Measurements from ENCODE around the gene SPO11. TPM values are rescaled to one million over a fixed set of nuclear protein-coding genes. Genes with fewer than 3 reads are reported as not detected.

Gene SPO11
- total and polyA plus RNA-seq, 2 of the 8 experiments (the other 6 are each of a cell fraction or from before 2014, with no cell fraction given): not detected

GRCh38 chr20:57372581-57373350, 43.2 kb downstream of the SPO11 start:
- Histone ChIP-seq H2BK20ac (ENCODE audit: low read length) (no peak overlapping the region), H3K9ac (replicated peaks in 1 of 4; ENCODE audit: extremely low read depth in 1 of 4, low read depth in 3 of 4, low read length in 3 of 4) (no peak overlapping the region), H3K27ac (ENCODE audit: low read depth, low read length) (no peak overlapping the region), H4K91ac (replicated peaks; ENCODE audit: insufficient read length, low read length) (no peak overlapping the region), H4K20me1 (replicated peaks in 1 of 2; ENCODE audit: control insufficient read depth in 1 of 2, insufficient read depth in 2 of 2, low read length in 2 of 2) (peaks cover 2% of the 10 kb centered on the region in 2 experiments), H2BK120ac (replicated peaks; ENCODE audit: low read depth, low read length) (no peak overlapping the region), H3K79me1 (ENCODE audit: low read depth, low read length) (no peaks in the 10 kb centered on the region), H2BK5ac (ENCODE audit: low read depth, low read length) (0 out of 2 replicates have a peak overlapping the region, but pooled peaks have one; percentile 52), H3K79me2 (ENCODE audit: control insufficient read depth in 1 of 2, insufficient read depth in 2 of 2, low read length in 2 of 2) (no peaks in the 10 kb centered on the region), H4K5ac (ENCODE audit: insufficient read length, low read depth, low read length) (no peak overlapping the region), H4K8ac (ENCODE audit: extremely low read depth, insufficient read depth, low read length) (no peak overlapping the region), H3K23ac (ENCODE audit: insufficient read length) (no peak overlapping the region), H2BK12ac (ENCODE audit: low read depth, low read length) (no peak overlapping the region), H3K18ac (ENCODE audit: extremely low read depth, low read length) (no peak overlapping the region), H3K23me2 (ENCODE audit: low read depth, low read length) (no peaks in the 10 kb centered on the region), H2AFZ (ENCODE audit: low read length) (no peak overlapping the region), H3K14ac (ENCODE audit: insufficient read length) (no peak overlapping the region), H3K4ac (replicated peaks; ENCODE audit: insufficient read length, low read depth, low read length) (no peak overlapping the region), H3K4me2 (ENCODE audit: insufficient read depth in 1 of 2, low read depth in 2 of 2, low read length in 2 of 2) (no peak overlapping the region), H3K56ac (replicated peaks; ENCODE audit: insufficient read length, low read depth, low read length) (no peak overlapping the region), H2AK5ac (ENCODE audit: low read depth, low read length) (no peak overlapping the region), H3K9me3 (ENCODE audit: insufficient read depth in 2 of 2, low read depth in 1 of 2, low read length in 1 of 2) (no peaks in the 10 kb centered on the region), H3K4me1 (replicated peaks in 1 of 4; ENCODE audit: control insufficient read depth in 3 of 4, insufficient read depth in 4 of 4, low read length in 3 of 4) (peaks cover 0 to 10% (median 3%) of the 10 kb centered on the region in 4 experiments; a peak in 3 of 7 replicates), H3K4me3 (ENCODE audit: extremely low read depth in 1 of 4, insufficient read depth in 2 of 4, low read depth in 3 of 4, low read length in 4 of 4) (no peak overlapping the region), H2BK15ac (ENCODE audit: low read length) (no peak overlapping the region), H3K27me3 (replicated peaks in 1 of 4; ENCODE audit: control insufficient read depth in 3 of 4, extremely low read depth in 1 of 4, insufficient read depth in 3 of 4, low read length in 3 of 4) (no peaks in the 10 kb centered on the region; a peak in 1 of 7 replicates), H3K36me3 (ENCODE audit: control insufficient read depth in 2 of 4, insufficient read depth in 4 of 4, low read length in 3 of 4) (peaks cover 27 to 83% (median 66%) of the 10 kb centered on the region in 4 experiments; a peak in 7 of 8 replicates)
- DNase-seq (ENCODE audit: low read depth in 1 of 2, low spot score in 2 of 2) (no peak), FAIRE-seq (no peak)
- 93% methylated on average over 25 of the region's 25 CpGs; no CpG with 5 or more reads in 1 of the 2 experiments for WGBS, 2 experiments (ENCODE audit: extremely low coverage in 1 of 2, insufficient coverage in 1 of 2, insufficient read length in 1 of 2, insufficient replicate concordance in 2 of 2, low coverage in 1 of 2, low lambda C conversion rate in 2 of 2, missing lambda C conversion rate in 1 of 2)
- POLR2A ChIA-PET (ENCODE audit: partially characterized antibody): interaction anchor here (0.6 to 1.2 kb wide), 2 partner anchors 10 to 33 kb away, joined by 3 to 4 read pairs; no protein-coding TSS in a partner anchor
- CTCF ChIA-PET (ENCODE audit: partially characterized antibody): interaction anchor here (1.0 kb wide), 1 partner anchor 8 kb away, joined by 3 read pairs; no protein-coding TSS in a partner anchor
- TF ChIP-seq MAX (IDR thresholded peaks at IDR 0.05) (no peak), E2F6 (IDR thresholded peaks at IDR 0.05) (no peak), ZNF274 (IDR thresholded peaks at IDR 0.05; ENCODE audit: borderline replicate concordance, extremely low read depth, low read length) (no peak), EP300 (IDR thresholded peaks at IDR 0.05; ENCODE audit: borderline replicate concordance in 1 of 2, low read depth in 2 of 2, low read length in 2 of 2) (no peak), CBX5 (IDR thresholded peaks at IDR 0.05; ENCODE audit: low read depth, low read length) (no peak), SIX5 (IDR thresholded peaks at IDR 0.05; ENCODE audit: low read depth, low read length) (no peak), CBX8 (IDR thresholded peaks at IDR 0.05; ENCODE audit: borderline replicate concordance, low read depth, low read length) (no peak), KDM5A (IDR thresholded peaks at IDR 0.05; ENCODE audit: low read length) (no peak), CEBPB (IDR thresholded peaks at IDR 0.05; ENCODE audit: low read depth, low read length) (no peak)
- TF ChIP-seq, protein P1, sequence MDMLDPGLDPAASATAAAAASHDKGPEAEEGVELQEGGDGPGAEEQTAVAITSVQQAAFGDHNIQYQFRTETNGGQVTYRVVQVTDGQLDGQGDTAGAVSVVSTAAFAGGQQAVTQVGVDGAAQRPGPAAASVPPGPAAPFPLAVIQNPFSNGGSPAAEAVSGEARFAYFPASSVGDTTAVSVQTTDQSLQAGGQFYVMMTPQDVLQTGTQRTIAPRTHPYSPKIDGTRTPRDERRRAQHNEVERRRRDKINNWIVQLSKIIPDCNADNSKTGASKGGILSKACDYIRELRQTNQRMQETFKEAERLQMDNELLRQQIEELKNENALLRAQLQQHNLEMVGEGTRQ (IDR thresholded peaks at IDR 0.05; ENCODE audit: low read length): no peak

Measured in H1 (cell line).